Hepatocyte (in vitro differentiated cells): ENCODE data around the gene LGALS14. TPM values are rescaled to one million over a fixed set of nuclear protein-coding genes. Genes with fewer than 3 reads are reported as not detected.

Source experiments
- DNase-seq: peaks from one replicate; pipeline ENCODE4 v3.0.0-alpha.2; 2016; ENCODE audit warnings: low spot score
- H2AFZ ChIP-seq: fragments of 200-600 bp; sonication (generic); 2 replicates; pipeline ENCODE4 v1.6.0; 2016; ENCODE audit warnings: antibody characterized with exemption, mild to moderate bottlenecking
- H3K27ac ChIP-seq: fragments of 200-600 bp; sonication (generic); 2 replicates; pipeline ENCODE4 v1.5.1; 2016; ENCODE audit warnings: mild to moderate bottlenecking
- H3K27me3 ChIP-seq: fragments of 200-600 bp; sonication (generic); 2 replicates; pipeline ENCODE4 v1.6.1; 2016
- H3K36me3 ChIP-seq: fragments of 200-600 bp; sonication (generic); replicated peaks from 2 replicates; pipeline ENCODE4 v1.5.1; 2016; ENCODE audit warnings: low read depth; ENCODE audit not compliant: insufficient read depth
- H3K4me1 ChIP-seq: fragments of 200-600 bp; sonication (generic); 2 replicates; pipeline ENCODE4 v1.5.1; 2016; ENCODE audit warnings: mild to moderate bottlenecking, moderate library complexity; ENCODE audit not compliant: insufficient read depth
- H3K4me2 ChIP-seq: fragments of 200-600 bp; sonication (generic); 2 replicates; pipeline ENCODE4 v1.6.0; 2016
- H3K4me3 ChIP-seq: fragments of 200-600 bp; sonication (generic); 2 replicates; pipeline ENCODE4 v1.5.1; 2016; ENCODE audit warnings: mild to moderate bottlenecking
- H3K79me2 ChIP-seq: fragments of 200-600 bp; sonication (generic); 2 replicates; pipeline ENCODE4 v1.6.0; 2017; ENCODE audit warnings: mild to moderate bottlenecking
- H3K9me2 ChIP-seq: fragments of 200-600 bp; sonication (generic); replicated peaks from 2 replicates; pipeline ENCODE4 v1.6.0; 2017; ENCODE audit warnings: mild to moderate bottlenecking; ENCODE audit not compliant: insufficient read depth
- H3K9me3 ChIP-seq: fragments of 200-600 bp; sonication (generic); 2 replicates; pipeline ENCODE4 v1.5.1; 2016; ENCODE audit warnings: low read depth, mild to moderate bottlenecking
- H4K20me1 ChIP-seq: fragments of 200-600 bp; sonication (generic); 2 replicates; pipeline ENCODE4 v1.6.0; 2016; ENCODE audit warnings: mild to moderate bottlenecking; ENCODE audit not compliant: insufficient read depth, poor library complexity, severe bottlenecking
- EZH2 ChIP-seq: fragments of 200-600 bp; sonication (generic); IDR thresholded peaks from 2 replicates; pipeline ENCODE4 v1.6.1; 2016; ENCODE audit warnings: antibody characterized with exemption, mild to moderate bottlenecking, borderline replicate concordance
- EZH2phosphoT487 ChIP-seq: fragments of 200-600 bp; sonication (generic); IDR thresholded peaks from one replicate; pipeline ENCODE4 v1.6.1; 2018; ENCODE audit warnings: antibody characterized with exemption, mild to moderate bottlenecking, low read depth, moderate library complexity; ENCODE audit not compliant: unreplicated experiment, severe bottlenecking
- WGBS: methylation state at CpG from one replicate; pipeline ENCODE4 v1.1.6; 2016; ENCODE audit warnings: low lambda C conversion rate; ENCODE audit errors: missing lambda C conversion rate; 5-methylcytosine and 5-hydroxymethylcytosine counted together
- polyA plus RNA-seq: library from polyadenylated mRNA; unstranded; fragments of >200 nt; fragmentation: Nextera tagmentation; extraction: Ambion mirVana; gene quantifications from 2 replicates; pipeline ENCODE4 v1.2.1, GENCODE V29; 2016
- total RNA-seq: library from RNA; depleted of rRNA; stranded (reverse); fragments of >200 nt; gene quantifications from 2 replicates; pipeline ENCODE4 v1.2.3, GENCODE V29; 2014
- TF ChIP-seq, protein P1 (sequence below): fragments of 200-600 bp; sonication (generic); IDR thresholded peaks from 2 replicates; pipeline ENCODE4 v1.5.1; 2016; ENCODE audit warnings: antibody characterized with exemption, mild to moderate bottlenecking; ENCODE audit not compliant: poor library complexity

The LGALS14 gene
- total and polyA plus RNA-seq, 2 experiments from 2014 or later: 1.2 to 1.3 TPM

DNA sequence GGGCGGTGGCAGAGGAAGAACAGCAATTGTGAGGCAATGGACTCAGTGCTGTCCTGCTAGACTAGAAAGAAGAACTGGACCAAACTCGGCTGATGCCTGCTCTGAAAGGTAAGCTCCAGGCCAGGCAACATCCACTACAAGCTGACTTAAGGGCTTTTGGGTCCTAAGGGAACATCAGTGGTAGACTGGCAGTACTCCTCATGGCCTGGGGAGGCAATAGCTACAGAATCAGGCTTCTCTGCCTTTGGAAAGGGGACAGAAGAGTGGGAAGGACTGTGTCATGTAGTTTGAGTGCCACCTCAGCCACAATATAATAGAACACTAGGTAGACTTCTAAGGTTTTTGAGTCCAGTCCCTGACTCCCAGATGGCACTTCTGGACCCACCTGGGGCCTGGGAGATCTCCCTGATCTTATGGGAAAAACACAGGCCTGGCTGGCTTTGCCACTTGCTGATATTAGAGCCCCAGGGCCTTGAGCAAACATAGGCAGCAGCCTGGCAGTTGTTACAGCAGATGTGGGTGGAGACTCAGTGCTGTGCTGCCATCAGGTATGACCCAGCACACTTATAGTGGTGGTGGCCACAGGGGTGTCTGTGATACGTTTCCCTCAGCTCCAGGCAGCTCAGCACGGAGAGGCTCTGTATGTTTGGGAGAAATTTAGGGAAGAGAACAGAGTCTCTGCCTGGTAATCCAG, 42.7 kb downstream of the LGALS14 start:
- Histone ChIP-seq H3K36me3 (no peaks in the 10 kb centered on the region), H3K27ac (no peak overlapping the region), H3K9me3 (no peaks in the 10 kb centered on the region), H3K4me2 (no peak overlapping the region), H3K79me2 (no peaks in the 10 kb centered on the region), H4K20me1 (no peaks in the 10 kb centered on the region), H2AFZ (no peak overlapping the region), H3K9me2 (no peaks in the 10 kb centered on the region), H3K4me3 (no peak overlapping the region), H3K27me3 (peaks cover 7% of the 10 kb centered on the region), H3K4me1 (no peaks in the 10 kb centered on the region)
- 74% methylated on average over 4 of the region's 4 CpGs for WGBS
- TF ChIP-seq, protein P1, sequence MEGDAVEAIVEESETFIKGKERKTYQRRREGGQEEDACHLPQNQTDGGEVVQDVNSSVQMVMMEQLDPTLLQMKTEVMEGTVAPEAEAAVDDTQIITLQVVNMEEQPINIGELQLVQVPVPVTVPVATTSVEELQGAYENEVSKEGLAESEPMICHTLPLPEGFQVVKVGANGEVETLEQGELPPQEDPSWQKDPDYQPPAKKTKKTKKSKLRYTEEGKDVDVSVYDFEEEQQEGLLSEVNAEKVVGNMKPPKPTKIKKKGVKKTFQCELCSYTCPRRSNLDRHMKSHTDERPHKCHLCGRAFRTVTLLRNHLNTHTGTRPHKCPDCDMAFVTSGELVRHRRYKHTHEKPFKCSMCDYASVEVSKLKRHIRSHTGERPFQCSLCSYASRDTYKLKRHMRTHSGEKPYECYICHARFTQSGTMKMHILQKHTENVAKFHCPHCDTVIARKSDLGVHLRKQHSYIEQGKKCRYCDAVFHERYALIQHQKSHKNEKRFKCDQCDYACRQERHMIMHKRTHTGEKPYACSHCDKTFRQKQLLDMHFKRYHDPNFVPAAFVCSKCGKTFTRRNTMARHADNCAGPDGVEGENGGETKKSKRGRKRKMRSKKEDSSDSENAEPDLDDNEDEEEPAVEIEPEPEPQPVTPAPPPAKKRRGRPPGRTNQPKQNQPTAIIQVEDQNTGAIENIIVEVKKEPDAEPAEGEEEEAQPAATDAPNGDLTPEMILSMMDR: no peak
- no peak for TF ChIP-seq EZH2
- TF ChIP-seq EZH2phosphoT487: no peak
- no peak for DNase-seq

DNA sequence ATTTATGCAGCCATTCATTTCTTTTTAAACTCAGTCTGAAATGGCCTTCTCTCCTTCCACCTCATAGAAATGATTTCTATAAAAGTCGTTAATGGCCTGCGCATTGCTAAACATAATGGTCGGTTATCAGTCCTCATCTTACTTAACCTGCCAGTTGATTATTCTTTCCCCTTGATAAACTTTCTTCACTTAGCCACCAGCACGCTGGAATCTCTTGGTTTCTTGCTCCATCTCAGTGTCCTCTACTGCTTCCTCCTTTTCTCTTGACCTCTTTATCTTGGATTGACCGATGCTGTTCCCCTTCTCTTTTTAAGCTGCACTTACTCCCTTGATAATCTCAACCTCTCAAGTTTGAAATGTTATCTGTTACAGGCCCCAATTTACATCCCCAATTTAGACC, 45.7 kb downstream of the LGALS14 start:
- Histone ChIP-seq H3K36me3 (no peaks in the 10 kb centered on the region), H3K9me2 (no peaks in the 10 kb centered on the region), H3K27ac (no peak overlapping the region), H3K27me3 (peaks cover 7% of the 10 kb centered on the region), H4K20me1 (no peaks in the 10 kb centered on the region), H3K9me3 (no peaks in the 10 kb centered on the region), H3K4me3 (no peak overlapping the region), H3K4me1 (no peaks in the 10 kb centered on the region), H3K79me2 (no peaks in the 10 kb centered on the region), H3K4me2 (no peak overlapping the region), H2AFZ (no peak overlapping the region)
- DNase-seq: no peak
- TF ChIP-seq EZH2phosphoT487 (no peak), EZH2 (no peak)
- TF ChIP-seq, protein P1: no peak
- WGBS: 85% methylated on average over 5 of the region's 5 CpGs

DNA sequence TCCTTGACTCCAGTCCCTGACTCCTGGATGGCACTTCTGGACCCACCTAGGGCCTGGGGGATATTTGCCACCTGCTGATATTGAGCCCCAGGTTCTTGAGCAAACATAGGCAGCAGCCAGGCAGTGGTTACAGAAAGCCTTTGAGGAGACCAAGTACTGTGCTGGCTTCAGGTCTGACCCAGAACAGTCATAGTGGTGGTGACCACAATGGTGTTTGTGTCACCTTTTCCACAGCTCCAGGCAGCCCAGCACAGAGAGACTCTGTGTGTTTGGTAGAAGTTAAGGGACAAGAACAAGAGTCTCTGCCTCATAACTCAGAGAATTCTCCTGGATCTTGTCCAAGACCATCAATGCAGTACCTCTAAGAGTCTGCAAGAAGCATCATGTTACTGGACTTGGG, 48.1 kb downstream of the LGALS14 start:
- no peaks in the 10 kb centered on the region for H3K36me3 ChIP-seq
- H4K20me1 ChIP-seq: no peaks in the 10 kb centered on the region
- H3K9me3 ChIP-seq: no peaks in the 10 kb centered on the region
- no peak overlapping the region for H2AFZ ChIP-seq
- TF ChIP-seq EZH2phosphoT487: no peak
- TF ChIP-seq, protein P1: no peak
- TF ChIP-seq EZH2: no peak
- H3K4me3 ChIP-seq: no peak overlapping the region
- H3K4me1 ChIP-seq: no peaks in the 10 kb centered on the region
- H3K79me2 ChIP-seq: no peaks in the 10 kb centered on the region
- H3K4me2 ChIP-seq: no peak overlapping the region
- H3K27ac ChIP-seq: no peak overlapping the region
- no peaks in the 10 kb centered on the region for H3K9me2 ChIP-seq
- peaks cover 7% of the 10 kb centered on the region for H3K27me3 ChIP-seq
- no peak for DNase-seq

DNA sequence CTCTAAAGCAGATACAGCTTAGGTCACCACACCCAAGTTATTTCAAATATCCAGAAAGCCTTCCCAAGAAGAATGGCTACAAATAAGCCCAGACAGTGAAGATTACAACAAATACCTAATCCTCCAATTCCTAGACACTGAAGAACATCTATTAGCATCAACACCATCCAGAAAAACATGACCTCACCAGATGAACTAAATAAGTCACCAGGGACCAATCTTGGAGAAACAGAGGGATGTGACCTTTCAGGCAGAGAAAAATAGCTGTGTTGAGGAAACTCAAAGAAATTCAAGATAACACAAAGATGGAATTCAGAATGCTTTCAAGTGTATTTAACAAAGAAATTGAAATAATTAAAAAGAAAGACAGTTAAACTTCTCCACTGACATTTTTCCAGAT, 48.5 kb downstream of the LGALS14 start:
- Histone ChIP-seq H3K27ac (no peak overlapping the region), H3K36me3 (no peaks in the 10 kb centered on the region), H3K9me2 (no peaks in the 10 kb centered on the region), H3K79me2 (no peaks in the 10 kb centered on the region), H3K27me3 (peaks cover 10% of the 10 kb centered on the region), H3K4me1 (no peaks in the 10 kb centered on the region), H3K9me3 (no peaks in the 10 kb centered on the region), H3K4me3 (no peak overlapping the region), H3K4me2 (no peak overlapping the region), H2AFZ (no peak overlapping the region), H4K20me1 (no peaks in the 10 kb centered on the region)
- TF ChIP-seq EZH2 (no peak), EZH2phosphoT487 (no peak)
- TF ChIP-seq, protein P1: no peak
- DNase-seq: no peak
